Pons (tissue), 1 donor: ENCODE measurements around the gene SCAMP1.

Experiments used
- DNase-seq: peaks from one replicate; pipeline ENCODE4 v3.0.0-alpha.2; 2016; ENCODE audit warnings: low spot score

Gene SCAMP1

DNA sequence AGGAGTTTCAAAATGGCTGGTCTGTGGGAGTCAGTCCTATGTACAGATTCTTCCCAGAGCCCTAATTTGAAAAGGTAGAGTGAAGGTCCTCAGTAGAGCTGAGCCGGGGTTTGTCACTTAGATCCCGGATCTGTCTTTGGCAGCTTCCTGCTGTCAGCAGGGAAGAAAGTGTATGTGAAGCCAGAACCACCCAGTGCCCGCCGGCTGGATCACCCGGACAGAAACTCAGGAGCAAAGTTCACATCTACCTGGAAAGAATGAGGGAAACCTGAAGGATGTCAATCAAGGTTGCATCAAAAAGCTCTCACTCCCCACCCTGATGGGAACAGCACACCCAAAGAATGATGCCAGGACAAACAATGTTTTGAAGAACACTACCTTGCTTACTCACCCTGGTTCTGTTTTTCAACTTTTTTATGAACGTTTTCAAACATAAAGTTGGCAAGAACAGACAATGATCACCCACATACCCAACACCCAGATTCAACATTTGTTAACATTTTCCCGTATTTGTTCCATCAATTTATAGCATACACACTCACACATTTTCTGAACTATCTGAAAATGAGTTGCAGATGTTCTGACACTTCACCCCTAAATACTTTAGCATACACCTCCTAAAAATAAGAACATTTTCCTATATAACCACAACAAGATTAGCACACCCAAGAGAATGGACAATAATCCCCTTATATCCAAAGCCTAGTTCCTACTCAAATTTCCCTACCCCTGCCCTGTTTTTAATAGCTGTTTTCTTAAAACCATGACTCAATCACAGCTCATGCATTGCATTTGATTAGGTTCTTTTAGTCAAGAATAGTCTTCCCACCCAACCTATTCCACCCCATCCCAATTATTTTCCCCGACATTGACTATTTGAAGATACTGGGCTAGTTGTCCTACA, 154.3 kb downstream of the SCAMP1 start:
- no peak for DNase-seq

DNA sequence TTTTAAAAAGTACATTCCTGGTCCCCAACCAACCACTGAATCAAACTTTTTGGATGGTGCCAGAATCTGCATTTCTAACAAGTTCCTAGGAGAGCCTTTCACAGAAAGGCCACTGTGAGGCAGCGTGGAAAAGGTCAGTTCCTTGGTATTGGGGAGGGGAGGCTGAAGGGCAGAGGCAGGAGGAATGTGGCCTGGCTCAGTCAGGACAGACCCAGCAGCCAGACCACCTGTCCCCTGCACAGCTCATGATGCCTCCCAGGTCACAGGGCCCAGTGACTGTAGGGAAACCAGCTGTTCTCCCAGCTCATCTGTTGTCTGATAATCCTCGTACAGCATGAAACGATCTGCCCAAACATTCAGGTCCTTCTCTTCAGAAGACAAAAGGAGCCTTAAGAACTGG, 155.3 kb downstream of the SCAMP1 start:
- no peak for DNase-seq

- DNase-seq, result no peak
Measured at GRCh38 chr5:78518365-78519197, 158.2 kb downstream of the SCAMP1 start.

GRCh38 chr5:78519198-78519941, 159.0 kb downstream of the SCAMP1 start:
- no peak for DNase-seq

- no peak for DNase-seq
Measured at GRCh38 chr5:78521455-78521854, 161.0 kb downstream of the SCAMP1 start.

- DNase-seq, result no peak
Measured at GRCh38 chr5:78522476-78523260, 162.3 kb downstream of the SCAMP1 start.

DNA sequence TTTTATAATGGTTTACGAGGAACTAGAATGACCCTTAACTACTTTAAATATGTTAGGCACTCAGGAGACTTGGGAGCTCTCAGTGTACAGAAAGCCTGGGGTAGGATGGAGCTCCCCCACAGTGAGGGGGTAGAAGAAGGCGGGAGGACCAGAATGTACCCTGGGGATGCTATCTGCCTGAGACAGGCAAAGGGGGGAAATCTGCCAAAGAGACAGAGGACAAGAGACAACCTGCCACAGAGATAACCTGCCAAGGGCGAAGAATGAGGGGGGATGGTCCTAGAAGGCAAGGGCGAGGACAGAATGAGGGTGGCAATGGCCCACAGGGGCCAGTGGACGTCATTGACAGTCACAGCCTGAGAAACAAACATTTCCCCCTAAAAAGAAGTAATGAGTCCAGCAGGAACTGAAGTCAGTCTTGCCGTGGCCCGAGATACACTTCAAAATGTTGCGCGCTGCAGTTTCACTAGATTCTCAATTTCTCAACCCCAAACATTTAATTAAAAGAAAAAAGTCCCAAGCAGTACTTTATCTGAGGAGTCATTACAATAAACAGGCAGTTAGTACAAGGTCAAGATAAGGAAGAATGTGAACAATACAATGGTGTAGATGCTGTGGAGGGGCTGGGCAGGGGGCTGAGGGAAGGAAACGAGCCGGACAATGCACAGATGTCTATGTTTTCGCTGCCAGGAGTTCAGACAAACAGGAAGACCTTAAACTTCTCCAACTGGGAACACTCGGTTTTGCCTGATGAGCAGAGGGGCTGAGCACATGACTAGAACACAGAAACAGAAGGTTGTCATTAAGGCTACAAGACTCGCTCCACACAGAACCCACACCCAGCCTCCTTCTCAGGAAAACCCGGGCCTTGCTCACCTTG, 163.1 kb downstream of the SCAMP1 start:
- no peak for DNase-seq

DNA sequence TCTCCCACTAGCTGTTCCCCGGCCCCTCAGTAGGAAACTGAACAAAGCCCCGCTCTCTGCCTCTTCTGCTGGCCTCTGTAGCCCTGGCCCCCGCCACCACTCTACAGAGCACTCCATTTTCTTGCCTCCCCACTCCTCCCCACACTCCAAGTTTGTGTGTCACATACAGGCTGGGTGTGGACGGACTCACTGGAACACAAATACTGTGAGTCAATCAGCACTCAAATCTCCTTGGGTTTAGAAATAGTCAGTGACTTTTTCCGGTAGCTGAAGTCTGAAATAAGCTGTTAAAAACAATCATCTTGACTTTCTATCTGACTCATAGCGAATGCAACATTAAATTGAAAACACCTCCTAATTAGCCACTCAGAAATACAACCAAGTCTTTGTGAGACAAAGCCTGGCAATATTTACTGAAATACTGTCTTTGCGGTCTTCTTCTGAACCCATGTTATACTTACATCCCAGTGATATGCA, 165.7 kb downstream of the SCAMP1 start:
- DNase-seq, result no peak

DNA sequence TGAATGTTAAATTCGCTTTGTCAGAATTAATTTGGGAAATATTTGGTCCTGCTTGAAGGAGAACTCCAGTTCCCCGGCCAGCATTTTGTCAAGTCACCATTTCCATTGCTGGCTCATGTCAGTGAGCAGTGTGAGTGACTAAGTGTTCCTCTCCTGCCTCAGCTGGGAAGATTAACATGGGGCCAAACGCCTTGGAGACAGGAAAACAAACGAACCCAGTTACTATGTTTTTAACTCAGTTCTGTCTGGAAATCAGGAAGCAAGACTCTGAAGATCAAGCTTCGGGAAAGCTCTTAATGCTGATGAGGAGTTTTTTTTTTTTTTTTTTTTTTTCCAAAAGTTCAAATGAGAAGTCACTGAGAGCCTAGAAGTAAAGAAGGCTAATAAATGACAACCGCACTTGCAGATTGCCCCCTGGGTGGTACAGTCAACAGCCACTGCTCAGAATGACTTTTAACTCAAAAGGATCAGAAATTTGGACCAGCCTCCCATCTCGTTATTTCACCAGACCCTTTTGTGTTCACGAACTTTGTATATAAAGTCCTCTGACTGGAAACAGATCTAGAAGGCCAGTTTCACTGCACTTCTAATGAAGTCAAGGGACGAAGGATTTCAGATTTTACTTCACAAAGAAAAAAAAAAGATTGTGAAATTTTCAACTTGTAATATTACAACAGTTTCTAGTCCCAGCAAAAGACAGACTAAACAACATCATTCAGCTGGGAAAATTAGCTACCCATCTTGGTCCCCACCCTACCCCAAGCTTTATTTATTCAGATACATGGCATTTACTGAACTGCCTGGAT, 166.8 kb downstream of the SCAMP1 start:
- peak; percentile 68 for DNase-seq

- no peak for DNase-seq
Measured at GRCh38 chr5:78527925-78528324, 167.5 kb downstream of the SCAMP1 start.
